ENCODE data around the gene NPY4R. TPM values are rescaled to one million over a fixed set of nuclear protein-coding genes. Genes with fewer than 3 reads are reported as not detected.
"Not testable (repeated sequence)": the region's sequence is repeated elsewhere in the genome, so short reads cannot be mapped to it uniquely, and the experiment has no call there.

The NPY4R gene
- total and polyA plus RNA-seq, 4 donors, result not detected

GRCh38 chr10:46498985-46499703 is 33.4 kb upstream of the NPY4R start:
- DNase-seq; H3K9me3 ChIP-seq (ENCODE audit: control insufficient read depth, low read length); H3K4me3 ChIP-seq (ENCODE audit: low read length in 2 of 2); intact Hi-C loops (cut with DNase I); H3K4me1 ChIP-seq (ENCODE audit: control insufficient read depth in 1 of 2, insufficient read depth in 2 of 2, low read length in 2 of 2); H3K27me3 ChIP-seq (ENCODE audit: control insufficient read depth in 1 of 2, insufficient read depth in 2 of 2, low read length in 1 of 2); H3K27ac ChIP-seq (ENCODE audit: low read depth in 1 of 2, low read length in 2 of 2); H3K36me3 ChIP-seq (ENCODE audit: control insufficient read depth in 1 of 2, insufficient read depth in 2 of 2, low read length in 1 of 2); ATAC-seq (ENCODE audit: low FRiP score): not testable (repeated sequence)
- 48 to 54% methylated on average over 2 of the region's 5 CpGs for WGBS, 2 donors

- H3K9me3 ChIP-seq (ENCODE audit: control insufficient read depth, low read length); intact Hi-C loops (cut with DNase I); H3K36me3 ChIP-seq (ENCODE audit: control insufficient read depth in 1 of 2, insufficient read depth in 2 of 2, low read length in 1 of 2); H3K4me3 ChIP-seq (ENCODE audit: low read length in 2 of 2); ATAC-seq (ENCODE audit: low FRiP score); H3K27me3 ChIP-seq (ENCODE audit: control insufficient read depth in 1 of 2, insufficient read depth in 2 of 2, low read length in 1 of 2); H3K4me1 ChIP-seq (ENCODE audit: control insufficient read depth in 1 of 2, insufficient read depth in 2 of 2, low read length in 2 of 2); H3K27ac ChIP-seq (ENCODE audit: low read depth in 1 of 2, low read length in 2 of 2); DNase-seq: not testable (repeated sequence)
- WGBS, 2 donors, result no CpG with 5 or more reads among the region's 2 CpGs
These were observed 32.1 kb upstream of the NPY4R start for GRCh38 chr10:46497878-46498277.

GRCh38 chr10:46497401-46497800 is 31.6 kb upstream of the NPY4R start:
- H3K9me3 ChIP-seq (ENCODE audit: control insufficient read depth, low read length); intact Hi-C loops (cut with DNase I); DNase-seq; H3K36me3 ChIP-seq (ENCODE audit: control insufficient read depth in 1 of 2, insufficient read depth in 2 of 2, low read length in 1 of 2); H3K4me3 ChIP-seq (ENCODE audit: low read length in 2 of 2); H3K27me3 ChIP-seq (ENCODE audit: control insufficient read depth in 1 of 2, insufficient read depth in 2 of 2, low read length in 1 of 2); ATAC-seq (ENCODE audit: low FRiP score); H3K27ac ChIP-seq (ENCODE audit: low read depth in 1 of 2, low read length in 2 of 2); H3K4me1 ChIP-seq (ENCODE audit: control insufficient read depth in 1 of 2, insufficient read depth in 2 of 2, low read length in 2 of 2): not testable (repeated sequence)
- no CpG with 5 or more reads among the region's 4 CpGs for WGBS, 2 donors

GRCh38 chr10:46491364-46492114 is 25.8 kb upstream of the NPY4R start:
- H3K4me3 ChIP-seq (ENCODE audit: low read length in 2 of 2); H3K36me3 ChIP-seq (ENCODE audit: control insufficient read depth in 1 of 2, insufficient read depth in 2 of 2, low read length in 1 of 2); ATAC-seq (ENCODE audit: low FRiP score); H3K9me3 ChIP-seq (ENCODE audit: control insufficient read depth, low read length); H3K4me1 ChIP-seq (ENCODE audit: control insufficient read depth in 1 of 2, insufficient read depth in 2 of 2, low read length in 2 of 2); DNase-seq; intact Hi-C loops (cut with DNase I); H3K27ac ChIP-seq (ENCODE audit: low read depth in 1 of 2, low read length in 2 of 2); H3K27me3 ChIP-seq (ENCODE audit: control insufficient read depth in 1 of 2, insufficient read depth in 2 of 2, low read length in 1 of 2): not testable (repeated sequence)
- WGBS, 2 donors, result 80% methylated on average over 1 of the region's 1 CpG; no CpG with 5 or more reads in 1 of the 2 donors

- ATAC-seq (ENCODE audit: low FRiP score); intact Hi-C loops (cut with DNase I); H3K27ac ChIP-seq (ENCODE audit: low read depth in 1 of 2, low read length in 2 of 2); H3K27me3 ChIP-seq (ENCODE audit: control insufficient read depth in 1 of 2, insufficient read depth in 2 of 2, low read length in 1 of 2); H3K9me3 ChIP-seq (ENCODE audit: control insufficient read depth, low read length); H3K36me3 ChIP-seq (ENCODE audit: control insufficient read depth in 1 of 2, insufficient read depth in 2 of 2, low read length in 1 of 2); H3K4me3 ChIP-seq (ENCODE audit: low read length in 2 of 2); H3K4me1 ChIP-seq (ENCODE audit: control insufficient read depth in 1 of 2, insufficient read depth in 2 of 2, low read length in 2 of 2): not testable (repeated sequence)
- peak; percentile 11 to 39 for DNase-seq
- WGBS, 2 donors, result 84 to 87% methylated on average over 9 of the region's 11 CpGs
These were observed 24.5 kb upstream of the NPY4R start for GRCh38 chr10:46490285-46490684.

GRCh38 chr10:46486459-46486858 is 20.7 kb upstream of the NPY4R start:
- H3K4me3 ChIP-seq (ENCODE audit: low read length in 2 of 2); H3K27me3 ChIP-seq (ENCODE audit: control insufficient read depth in 1 of 2, insufficient read depth in 2 of 2, low read length in 1 of 2); ATAC-seq (ENCODE audit: low FRiP score); intact Hi-C loops (cut with DNase I); H3K9me3 ChIP-seq (ENCODE audit: control insufficient read depth, low read length); H3K4me1 ChIP-seq (ENCODE audit: control insufficient read depth in 1 of 2, insufficient read depth in 2 of 2, low read length in 2 of 2); H3K27ac ChIP-seq (ENCODE audit: low read depth in 1 of 2, low read length in 2 of 2); H3K36me3 ChIP-seq (ENCODE audit: control insufficient read depth in 1 of 2, insufficient read depth in 2 of 2, low read length in 1 of 2); DNase-seq: not testable (repeated sequence)
- no CpG with 5 or more reads among the region's 2 CpGs for WGBS, 2 donors

- DNase-seq; ATAC-seq (ENCODE audit: low FRiP score); H3K9me3 ChIP-seq (ENCODE audit: control insufficient read depth, low read length); H3K36me3 ChIP-seq (ENCODE audit: control insufficient read depth in 1 of 2, insufficient read depth in 2 of 2, low read length in 1 of 2); H3K4me1 ChIP-seq (ENCODE audit: control insufficient read depth in 1 of 2, insufficient read depth in 2 of 2, low read length in 2 of 2); intact Hi-C loops (cut with DNase I); H3K27ac ChIP-seq (ENCODE audit: low read depth in 1 of 2, low read length in 2 of 2); H3K4me3 ChIP-seq (ENCODE audit: low read length in 2 of 2); H3K27me3 ChIP-seq (ENCODE audit: control insufficient read depth in 1 of 2, insufficient read depth in 2 of 2, low read length in 1 of 2): not testable (repeated sequence)
- WGBS, 2 donors, result 80 to 87% methylated on average over 2 to 3 of the region's 3 CpGs
These were observed 9.1 kb upstream of the NPY4R start for GRCh38 chr10:46474746-46475320.

- ATAC-seq (ENCODE audit: low FRiP score); intact Hi-C loops (cut with DNase I); H3K9me3 ChIP-seq (ENCODE audit: control insufficient read depth, low read length); DNase-seq; H3K4me1 ChIP-seq (ENCODE audit: control insufficient read depth in 1 of 2, insufficient read depth in 2 of 2, low read length in 2 of 2); H3K27ac ChIP-seq (ENCODE audit: low read depth in 1 of 2, low read length in 2 of 2); H3K27me3 ChIP-seq (ENCODE audit: control insufficient read depth in 1 of 2, insufficient read depth in 2 of 2, low read length in 1 of 2); H3K4me3 ChIP-seq (ENCODE audit: low read length in 2 of 2); H3K36me3 ChIP-seq (ENCODE audit: control insufficient read depth in 1 of 2, insufficient read depth in 2 of 2, low read length in 1 of 2): not testable (repeated sequence)
- 74 to 79% methylated on average over 3 of the region's 3 CpGs for WGBS, 2 donors
These were observed 8.0 kb upstream of the NPY4R start for GRCh38 chr10:46473758-46474157.

Measured in aorta (tissue), 5 donors.